GM18511 (cell line): ENCODE data around the gene ARPP21.

Source experiments
- ATAC-seq: cut with Tn5 transposase; IDR thresholded peaks from one replicate; pipeline ENCODE4 v1.9.1; 2021; ENCODE audit warnings: mild to moderate bottlenecking, moderate library complexity; ENCODE audit not compliant: unreplicated experiment

ARPP21 gene

DNA sequence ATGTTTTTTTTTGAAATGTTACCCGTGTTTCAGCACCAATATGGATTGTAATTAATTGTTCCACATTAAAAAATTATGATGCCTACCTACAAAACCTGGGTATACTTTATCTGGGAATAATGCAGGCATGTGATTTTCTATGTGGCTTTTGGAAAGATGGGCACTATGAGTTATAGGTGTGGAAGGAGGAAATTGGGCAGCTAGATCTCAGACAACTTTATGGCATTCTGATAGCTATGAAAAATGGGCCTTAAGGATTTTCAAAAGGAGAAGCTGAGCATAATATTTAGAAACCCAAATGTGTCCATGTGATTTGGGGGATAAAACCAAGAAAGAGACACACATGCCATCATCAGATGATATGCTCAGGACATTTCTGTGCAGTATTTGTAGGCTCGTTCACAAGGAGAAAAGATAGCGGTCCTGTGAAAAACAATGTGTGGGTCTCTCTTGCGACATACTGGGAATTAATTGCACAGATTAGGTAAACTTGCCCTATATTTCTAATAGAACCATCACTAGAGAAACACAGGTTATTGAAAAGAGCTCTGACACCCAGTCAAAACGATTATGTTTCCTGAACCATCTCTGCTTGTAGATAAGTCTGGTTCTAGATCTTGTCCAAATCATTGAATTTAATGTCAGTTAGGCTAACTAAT lies 35.3 kb downstream of the ARPP21 start:
- ATAC-seq: no peak

DNA sequence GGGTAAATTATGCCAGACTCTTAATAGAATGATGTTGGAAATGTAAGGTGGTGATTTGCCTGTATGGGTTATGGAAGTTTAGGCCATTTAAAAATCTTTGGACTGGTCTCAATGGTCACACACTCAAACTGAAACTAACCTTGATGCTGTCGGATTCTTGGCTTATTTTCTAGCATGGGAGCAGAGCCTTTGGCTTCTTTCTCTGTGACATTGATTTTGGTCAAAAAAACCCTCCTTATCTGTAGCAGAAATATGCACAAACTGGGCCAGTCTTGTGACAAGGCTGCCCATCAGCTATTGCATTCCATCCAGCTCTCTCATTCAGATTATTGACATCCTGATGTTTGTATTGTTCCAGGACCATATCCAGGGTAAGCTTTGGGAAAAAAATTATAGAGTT lies 35.9 kb downstream of the ARPP21 start:
- no peak for ATAC-seq

DNA sequence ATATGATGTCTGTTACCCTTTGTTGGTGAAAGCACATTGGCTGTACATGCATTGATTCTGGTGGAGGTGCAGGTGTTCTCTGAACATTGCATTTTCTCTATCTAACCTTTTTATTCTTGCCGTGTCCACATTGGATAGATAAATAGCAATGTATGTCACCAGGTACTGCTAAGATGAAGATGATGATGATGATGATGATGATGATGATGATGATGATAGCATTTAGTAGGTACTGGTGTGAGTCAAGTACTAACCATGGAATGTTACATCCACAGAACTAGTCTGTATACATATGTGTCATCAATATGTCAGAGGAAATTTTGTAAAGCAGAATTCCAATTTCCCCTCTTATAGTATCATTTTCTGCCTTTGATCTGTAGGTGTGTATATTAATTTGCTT lies 36.3 kb downstream of the ARPP21 start:
- no peak for ATAC-seq

DNA sequence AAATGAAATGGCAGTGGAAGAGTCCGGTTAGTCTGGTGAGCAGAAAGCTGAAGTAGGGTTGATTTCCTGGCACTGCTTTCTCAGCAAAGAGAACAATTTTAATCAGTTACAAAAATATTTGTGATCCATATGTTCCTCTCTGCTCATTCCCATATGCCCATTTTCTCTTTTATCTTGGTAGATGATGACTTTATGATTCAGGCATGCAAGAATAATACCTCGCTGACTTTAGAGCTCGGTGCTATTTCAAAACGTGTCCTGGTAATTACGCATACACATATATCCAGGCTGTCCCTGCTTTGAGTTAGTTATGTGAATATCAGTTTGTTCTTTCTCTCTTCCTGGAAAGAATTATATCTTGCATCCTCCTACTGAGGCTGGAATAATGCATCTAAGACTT lies 38.5 kb downstream of the ARPP21 start:
- no peak for ATAC-seq

DNA sequence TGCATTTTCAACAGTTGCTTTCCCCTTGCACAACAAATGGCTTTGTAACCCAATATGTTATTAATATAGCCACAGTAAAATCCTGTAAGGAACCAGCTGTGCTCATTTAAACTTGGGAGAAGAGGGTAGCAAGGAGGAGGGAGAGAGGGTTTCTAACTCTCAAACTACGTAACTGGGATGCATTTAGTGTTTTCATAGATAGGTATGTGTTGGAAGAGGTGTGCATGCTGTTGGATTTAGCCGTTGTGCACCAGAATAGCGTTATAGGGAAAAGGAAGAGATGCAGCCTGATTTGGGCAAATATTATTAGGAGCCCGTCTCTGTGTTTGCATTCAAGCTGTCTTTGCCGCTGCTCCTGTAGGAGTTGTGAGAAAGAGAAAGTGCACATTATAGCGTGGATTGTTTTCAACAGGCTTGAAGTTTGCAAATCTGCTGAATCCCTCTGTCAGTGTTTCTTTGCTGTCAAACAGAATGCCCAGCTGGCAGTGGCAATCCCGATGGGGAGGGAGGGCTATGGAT lies 39.4 kb downstream of the ARPP21 start:
- ATAC-seq: no peak

DNA sequence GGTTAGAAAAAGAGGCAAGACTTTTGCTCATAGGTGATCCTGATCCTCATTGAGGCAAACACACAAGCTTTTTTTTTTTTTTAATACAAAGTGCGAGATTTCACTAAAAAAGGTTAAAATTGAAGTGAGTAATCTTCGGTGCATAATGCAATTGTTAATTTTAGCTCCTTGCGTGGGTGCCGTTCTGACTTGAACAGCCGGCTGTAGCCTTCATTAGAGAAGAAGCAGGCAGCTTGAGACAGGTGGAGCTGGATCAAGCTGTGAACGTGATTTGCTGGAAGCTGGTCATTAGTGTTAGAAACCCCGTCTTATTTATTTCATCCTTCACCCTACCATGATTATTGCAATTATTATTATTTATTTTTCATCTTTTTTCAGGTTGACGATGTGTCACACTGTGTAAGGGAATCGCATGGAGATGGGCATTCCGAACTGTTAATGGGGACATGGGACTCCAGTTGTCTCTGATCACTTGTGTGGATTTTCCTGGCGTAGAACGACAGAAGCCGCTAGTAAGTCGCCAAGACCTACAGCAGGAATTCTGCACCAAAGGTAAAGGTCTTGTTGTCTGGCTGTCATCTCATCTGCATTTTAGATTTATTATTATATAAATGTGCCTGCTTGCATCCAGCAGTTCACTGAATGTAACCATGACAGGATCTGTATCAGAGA lies 40.2 kb downstream of the ARPP21 start:
- no peak for ATAC-seq

DNA sequence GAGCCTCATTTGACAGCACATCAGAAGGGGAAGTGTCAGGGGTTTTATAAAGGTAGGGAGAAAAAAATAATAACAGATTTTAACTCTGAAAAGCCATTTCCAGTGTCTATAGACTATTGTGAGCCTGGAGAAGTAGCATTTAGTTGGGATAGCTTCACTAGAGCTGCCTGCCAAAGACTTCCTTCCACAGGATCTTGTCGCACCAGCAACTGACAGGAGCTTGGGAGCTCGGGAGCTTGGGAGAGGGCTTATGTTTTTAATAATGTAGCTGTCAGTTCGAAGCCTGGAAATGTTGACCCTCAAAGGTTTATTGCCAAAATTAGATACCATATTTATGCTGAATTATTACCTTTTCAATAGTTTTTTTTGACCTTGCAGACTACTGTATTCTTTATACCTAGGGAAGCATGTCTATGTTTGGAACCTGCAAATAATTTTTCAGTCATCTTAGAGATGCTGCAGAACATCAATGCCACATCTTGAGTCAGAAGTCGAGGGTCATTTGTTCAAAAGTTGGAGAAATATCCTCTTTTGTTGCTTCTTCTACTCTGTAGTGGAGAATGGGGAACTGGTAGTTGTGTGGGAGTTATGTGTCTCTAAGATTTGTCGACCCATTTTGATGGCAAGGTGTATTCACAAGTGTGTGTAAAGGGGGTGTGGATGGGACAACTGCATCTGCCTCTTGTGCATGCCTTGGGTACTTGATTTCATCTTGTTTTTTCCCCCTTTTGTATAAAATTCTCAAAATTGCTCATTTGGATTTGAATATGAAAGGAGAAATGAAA lies 41.7 kb downstream of the ARPP21 start:
- no peak for ATAC-seq

DNA sequence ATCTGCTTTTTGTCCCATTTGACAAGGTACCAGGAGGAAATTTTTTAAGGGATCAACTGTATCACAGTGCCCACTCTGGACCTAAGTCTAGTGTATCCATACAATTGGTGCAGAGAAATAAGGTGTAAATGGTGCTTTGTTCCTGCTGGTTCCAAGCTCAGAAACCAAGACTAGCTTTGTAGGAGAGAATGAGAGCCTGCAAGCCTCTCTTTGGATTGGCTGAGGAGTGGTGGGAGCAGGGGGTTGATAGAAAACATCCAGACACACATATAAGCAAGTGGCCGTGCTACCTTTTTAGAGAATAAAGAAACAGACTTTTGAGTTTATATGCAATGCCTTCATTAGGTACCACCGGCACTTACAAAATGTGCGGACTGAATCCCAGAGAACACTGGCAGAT lies 45.8 kb downstream of the ARPP21 start:
- ATAC-seq: no peak

DNA sequence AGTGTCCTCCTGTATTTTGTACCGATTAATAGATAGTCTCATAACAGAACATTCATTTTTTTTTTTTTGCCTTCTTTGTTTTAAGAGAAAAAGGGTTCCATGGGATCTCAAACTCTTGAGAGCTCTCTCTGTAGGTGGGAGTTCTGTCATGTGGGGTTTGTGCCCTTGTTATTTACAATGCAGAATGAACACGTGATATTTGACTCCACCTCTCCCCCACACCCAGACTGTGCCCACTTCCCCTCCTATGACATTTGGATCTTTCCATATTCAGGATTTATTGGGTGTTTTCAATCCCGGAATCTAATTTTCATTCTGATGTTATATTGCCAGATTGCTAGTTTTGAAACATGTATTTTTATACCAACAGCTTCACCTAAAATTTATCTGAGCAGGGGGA lies 49.5 kb downstream of the ARPP21 start:
- no peak for ATAC-seq

DNA sequence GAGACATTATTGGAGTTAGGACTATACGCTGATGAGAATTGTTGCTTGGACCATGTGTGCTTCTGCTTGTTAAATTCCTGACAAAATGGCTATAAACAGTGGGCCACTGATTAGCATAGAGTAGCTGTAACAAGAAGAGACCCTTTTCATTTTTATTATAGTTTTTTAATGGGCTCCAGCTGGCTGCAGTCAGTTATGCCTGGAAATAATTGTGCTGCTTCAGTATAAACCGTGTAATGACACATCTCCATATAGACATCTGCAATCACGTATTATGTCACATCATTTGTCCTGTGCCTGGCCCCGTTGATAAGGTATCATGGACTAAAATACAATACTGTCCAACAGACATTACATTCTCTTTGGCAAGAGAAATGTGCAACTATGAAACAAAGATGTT lies 50.9 kb downstream of the ARPP21 start:
- ATAC-seq: no peak

DNA sequence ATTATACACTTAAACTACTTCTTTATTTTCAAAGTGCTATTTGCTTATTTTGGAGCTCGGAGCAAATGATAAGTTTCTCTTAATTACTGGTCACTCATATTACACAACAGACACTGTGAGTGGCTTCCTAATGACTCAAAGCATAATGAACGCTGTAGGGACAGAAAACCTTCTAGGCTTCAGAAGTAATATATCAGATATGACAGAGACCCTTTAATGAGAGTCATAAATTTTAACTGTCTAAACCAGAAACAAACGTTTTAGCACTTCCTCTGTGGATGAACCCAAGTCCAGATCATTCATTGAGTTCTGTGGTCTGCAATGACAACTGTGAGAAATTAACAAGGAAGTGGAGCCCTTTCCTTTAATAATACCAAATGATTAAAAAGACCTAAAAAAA lies 66.6 kb downstream of the ARPP21 start:
- ATAC-seq: no peak

DNA sequence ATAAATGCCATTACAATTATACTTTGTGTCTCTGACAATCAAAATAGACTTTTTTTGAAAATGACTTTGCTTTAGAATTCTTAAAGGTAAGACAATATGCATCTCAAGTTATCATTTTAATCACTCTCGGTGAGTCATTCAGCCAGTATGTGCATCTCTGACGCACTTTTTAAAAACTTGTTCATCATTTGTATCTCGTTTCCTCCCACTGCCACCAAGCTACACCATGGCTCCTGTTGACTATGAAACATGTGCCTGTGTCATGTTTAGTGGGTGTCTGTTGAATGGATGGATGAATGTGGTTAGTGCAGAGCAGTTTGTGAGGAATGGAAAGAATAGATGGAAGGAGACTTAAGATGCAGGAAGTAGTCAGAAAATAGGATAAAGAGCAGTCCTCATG lies 68.6 kb downstream of the ARPP21 start:
- ATAC-seq: no peak

DNA sequence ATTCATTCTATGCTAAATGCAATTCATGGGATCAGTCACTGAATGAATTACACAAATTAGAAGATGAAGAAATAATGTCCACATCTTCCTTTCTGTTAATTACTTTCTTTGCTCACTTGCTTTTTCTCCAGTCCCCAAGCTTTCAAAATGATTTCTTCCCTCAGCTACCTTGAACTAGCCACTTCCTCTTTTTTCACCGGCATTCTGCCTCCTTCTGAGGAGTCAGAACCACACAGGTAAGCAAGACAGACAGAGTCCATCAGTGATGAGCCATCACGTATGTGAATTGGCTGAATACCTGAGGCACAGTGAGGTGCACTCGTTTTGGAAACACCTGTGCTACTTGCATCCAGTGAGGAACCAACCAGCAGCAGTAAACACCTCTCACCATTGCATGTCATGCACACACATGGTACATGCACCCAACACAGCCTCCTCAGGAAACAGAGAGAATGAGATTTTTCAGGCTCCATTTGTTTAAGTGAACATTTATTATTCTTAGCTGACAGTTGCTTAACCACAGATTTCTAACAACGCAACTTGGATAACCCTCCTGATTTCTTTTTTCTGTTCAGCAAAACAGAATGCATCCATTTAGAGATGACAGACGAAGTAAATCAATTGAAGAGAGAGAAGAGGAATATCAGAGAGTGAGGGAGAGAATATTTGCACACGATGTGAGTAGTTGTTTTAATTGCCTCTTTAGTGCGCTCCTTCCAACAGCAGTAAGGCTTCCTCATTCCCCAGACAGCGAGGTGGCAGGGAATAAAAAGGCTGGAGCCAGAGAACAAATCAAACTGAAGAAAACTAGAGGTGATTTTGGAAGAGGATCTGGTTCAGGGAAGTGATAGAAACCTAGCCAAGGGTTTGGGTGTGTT lies 69.3 kb downstream of the ARPP21 start:
- no peak for ATAC-seq

DNA sequence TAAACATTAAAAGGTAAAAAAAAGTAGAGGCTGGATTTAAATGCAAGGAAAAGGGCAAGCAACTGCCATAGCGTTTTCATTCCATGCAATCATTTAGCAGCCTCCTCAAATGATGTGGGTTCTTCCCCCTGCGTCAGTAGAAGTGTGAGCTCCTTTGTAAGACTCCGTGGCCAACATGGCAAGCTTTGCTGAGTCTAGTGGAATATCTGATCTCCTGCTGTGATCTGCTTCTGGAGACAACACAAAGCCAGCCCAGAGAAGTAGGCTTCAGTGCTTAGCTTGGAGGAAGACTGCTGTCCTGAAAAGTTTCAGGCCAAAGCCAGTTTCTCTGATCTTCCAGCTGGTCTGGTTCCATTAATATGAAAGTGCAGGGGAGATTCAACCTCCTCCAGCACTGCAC lies 70.4 kb downstream of the ARPP21 start:
- no peak for ATAC-seq

DNA sequence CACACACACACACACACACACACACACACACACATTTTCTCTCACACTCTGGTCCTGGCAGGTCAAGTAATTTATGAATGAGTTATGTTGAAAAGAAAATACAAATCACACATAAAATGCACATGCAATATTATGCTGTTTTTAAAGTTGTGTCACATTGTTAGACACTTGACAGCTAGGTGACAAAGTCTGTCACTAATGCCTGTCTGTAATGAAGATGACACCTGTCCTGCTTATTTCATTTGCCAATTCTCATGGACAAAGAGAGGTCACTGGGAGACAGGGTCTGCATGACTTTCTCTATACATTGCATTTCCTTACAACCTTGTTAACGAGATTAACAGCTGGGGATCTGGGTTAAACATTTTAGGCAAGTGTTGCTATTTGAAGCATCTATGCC lies 71.2 kb downstream of the ARPP21 start:
- ATAC-seq: no peak

DNA sequence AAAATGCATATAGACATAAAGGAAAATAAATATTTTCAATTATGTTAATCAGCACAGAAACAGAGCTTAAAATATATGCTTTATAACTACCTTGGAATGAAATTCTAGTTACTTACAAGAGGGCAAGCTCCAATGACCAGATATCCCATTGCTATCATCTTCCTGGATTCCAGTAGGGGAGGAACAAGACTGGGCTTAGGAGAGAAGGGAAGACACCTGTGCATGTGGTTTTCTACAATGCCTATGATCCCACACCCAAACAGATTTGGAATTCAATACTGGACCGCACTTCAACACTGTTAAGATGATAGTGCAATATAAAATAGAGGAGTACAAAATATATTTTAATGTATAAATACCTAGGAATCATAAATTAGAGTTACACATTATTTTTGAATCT lies 79.6 kb downstream of the ARPP21 start:
- ATAC-seq: no peak

DNA sequence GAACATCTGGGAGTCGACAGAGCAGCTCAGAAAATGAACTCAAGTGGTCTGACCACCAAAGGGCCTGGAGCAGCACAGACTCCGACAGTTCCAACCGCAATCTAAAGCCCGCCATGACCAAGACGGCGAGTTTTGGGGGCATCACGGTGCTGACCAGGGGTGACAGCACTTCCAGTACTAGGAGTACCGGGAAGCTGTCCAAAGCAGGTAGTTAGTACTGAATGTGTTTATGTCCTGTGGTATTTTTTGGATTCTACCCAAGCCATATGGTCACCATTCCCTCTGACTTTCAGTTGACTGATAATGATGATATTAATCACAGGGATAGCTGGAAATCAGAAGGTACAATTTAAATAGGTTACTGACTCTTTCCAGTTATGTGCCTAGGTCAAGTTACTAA lies 82.3 kb downstream of the ARPP21 start:
- ATAC-seq: no peak

DNA sequence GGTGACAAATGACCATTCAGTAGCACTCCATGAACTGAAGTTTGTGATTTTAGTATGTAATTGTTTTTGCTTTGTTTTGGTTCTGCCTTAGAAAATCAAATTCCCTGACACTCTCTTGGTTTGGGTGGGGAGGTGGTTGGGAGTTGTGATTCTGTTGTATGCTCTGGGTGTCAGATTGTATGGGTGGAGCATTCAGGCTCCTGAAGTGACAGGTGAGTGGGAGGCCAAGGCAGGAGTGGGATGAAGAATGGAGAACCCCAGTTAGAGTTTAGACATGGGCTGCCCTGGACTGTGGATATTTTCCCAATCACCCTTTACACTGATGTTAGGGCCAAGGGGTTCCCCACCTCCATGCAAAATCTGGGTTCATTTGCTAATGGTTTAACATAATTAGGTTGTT lies 83.6 kb downstream of the ARPP21 start:
- ATAC-seq: no peak

DNA sequence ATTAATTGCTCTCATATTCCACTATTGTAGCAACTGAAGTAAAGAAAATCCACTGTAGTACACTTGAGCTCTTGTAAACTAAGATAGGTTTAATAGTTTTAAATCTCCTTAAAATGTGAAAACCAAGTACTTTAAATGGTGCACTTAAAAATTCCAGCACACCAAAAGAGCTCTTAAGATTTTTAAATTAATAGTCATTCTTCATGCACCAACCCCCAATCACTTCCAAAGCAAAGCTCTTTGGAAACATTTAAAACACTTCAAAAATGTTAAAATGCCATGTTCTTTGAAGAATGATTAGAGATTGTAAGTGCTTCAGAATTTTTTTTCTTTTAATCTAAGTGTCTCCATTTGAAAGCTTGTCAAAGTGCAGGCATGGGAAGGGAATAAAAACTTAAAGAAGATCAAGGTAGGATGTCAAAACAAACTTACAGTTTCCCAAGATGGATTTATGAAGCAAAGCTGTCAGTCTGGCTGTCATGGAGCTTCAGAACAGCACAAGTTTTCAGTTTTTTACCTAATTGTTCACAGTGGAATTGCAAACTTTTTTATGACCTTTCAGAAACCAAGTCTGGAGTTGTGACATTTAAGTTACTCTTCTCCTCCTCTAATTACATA lies 84.3 kb downstream of the ARPP21 start:
- no peak for ATAC-seq

DNA sequence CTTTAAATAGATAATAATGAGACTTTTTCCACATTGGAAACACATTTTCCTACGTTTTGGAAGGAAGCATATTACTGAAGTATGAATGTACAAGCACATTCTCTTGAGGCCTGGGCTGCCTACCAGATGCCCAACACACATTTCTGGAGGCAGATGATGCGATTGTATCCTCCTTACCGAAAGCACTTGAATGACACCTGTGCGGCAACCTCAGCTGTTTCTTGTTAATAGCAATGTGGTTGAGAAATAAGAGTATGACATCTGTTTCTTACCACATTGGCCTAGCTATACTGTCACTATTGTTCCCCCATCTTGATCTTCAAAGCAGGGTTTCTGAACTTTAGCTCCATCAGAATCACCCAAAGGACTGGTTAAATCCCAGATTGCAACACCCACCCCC lies 84.8 kb downstream of the ARPP21 start:
- no peak for ATAC-seq

DNA sequence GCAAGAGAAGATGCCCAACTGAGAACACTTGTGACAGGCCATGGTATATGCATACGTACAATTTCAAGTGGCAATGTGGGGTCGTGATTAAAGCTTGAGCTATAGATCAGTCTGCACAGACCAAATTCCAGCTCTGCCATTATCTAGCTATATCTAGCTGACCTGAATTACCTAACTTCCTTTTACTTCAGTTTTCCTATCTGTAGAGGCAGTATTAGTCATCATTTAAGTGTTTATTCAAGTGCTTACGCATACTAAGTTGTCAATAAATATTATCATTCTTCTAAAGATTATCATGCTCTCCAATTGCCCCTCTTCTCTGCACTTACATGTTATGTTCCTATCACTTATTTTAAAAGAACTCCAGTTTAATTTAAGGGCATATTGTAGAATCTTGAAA lies 87.9 kb downstream of the ARPP21 start:
- no peak for ATAC-seq
